ENCODE measurements around the gene SMARCA1.

Gene SMARCA1

GRCh38 chrX:129478516-129478915 is 44.8 kb downstream of the SMARCA1 start:
- Histone ChIP-seq H3K4me3 (ENCODE audit: low read depth, low read length) (no peak overlapping the region), H3K27ac (no peak overlapping the region), H3K36me3 (replicated peaks) (no peaks in the 10 kb centered on the region), H3K27me3 (replicated peaks) (no peaks in the 10 kb centered on the region)
- in situ Hi-C loops (cut with HindIII; ENCODE audit: low pct_ligation_motif_present, low sequenced_read_pairs), result no loop called here
- peak; percentile 13 for DNase-seq
- no peak for TF ChIP-seq CTCF (IDR thresholded peaks at IDR 0.05; ENCODE audit: low read depth, low read length, missing control alignments)

GRCh38 chrX:129472116-129472515 is 51.2 kb downstream of the SMARCA1 start:
- no peaks in the 10 kb centered on the region for H3K36me3 ChIP-seq (replicated peaks)
- H3K4me3 ChIP-seq (ENCODE audit: low read depth, low read length), result no peak overlapping the region
- no peak for TF ChIP-seq CTCF (IDR thresholded peaks at IDR 0.05; ENCODE audit: low read depth, low read length, missing control alignments)
- in situ Hi-C loops (cut with HindIII; ENCODE audit: low pct_ligation_motif_present, low sequenced_read_pairs), result no loop called here
- DNase-seq, result no peak
- no peak overlapping the region for H3K27ac ChIP-seq
- H3K27me3 ChIP-seq (replicated peaks), result no peaks in the 10 kb centered on the region

GRCh38 chrX:129462707-129463106 is 60.6 kb downstream of the SMARCA1 start:
- H3K27ac ChIP-seq, result no peak overlapping the region
- DNase-seq, result no peak
- H3K27me3 ChIP-seq (replicated peaks), result no peaks in the 10 kb centered on the region
- peak; percentile 1 for TF ChIP-seq CTCF (IDR thresholded peaks at IDR 0.05; ENCODE audit: low read depth, low read length, missing control alignments)
- in situ Hi-C loops (cut with HindIII; ENCODE audit: low pct_ligation_motif_present, low sequenced_read_pairs), result no loop called here
- H3K4me3 ChIP-seq (ENCODE audit: low read depth, low read length), result no peak overlapping the region
- peaks cover 8% of the 10 kb centered on the region for H3K36me3 ChIP-seq (replicated peaks)

GRCh38 chrX:129461801-129462456 is 61.4 kb downstream of the SMARCA1 start:
- Histone ChIP-seq H3K36me3 (replicated peaks) (peaks cover 8% of the 10 kb centered on the region), H3K27ac (no peak overlapping the region), H3K4me3 (ENCODE audit: low read depth, low read length) (no peak overlapping the region), H3K27me3 (replicated peaks) (no peaks in the 10 kb centered on the region)
- no peak for TF ChIP-seq CTCF (IDR thresholded peaks at IDR 0.05; ENCODE audit: low read depth, low read length, missing control alignments)
- DNase-seq, result no peak
- in situ Hi-C loops (cut with HindIII; ENCODE audit: low pct_ligation_motif_present, low sequenced_read_pairs), result no loop called here

- H3K27ac ChIP-seq, result no peak overlapping the region
- no peak overlapping the region for H3K4me3 ChIP-seq (ENCODE audit: low read depth, low read length)
- DNase-seq, result no peak
- H3K36me3 ChIP-seq (replicated peaks), result no peaks in the 10 kb centered on the region
- in situ Hi-C loops (cut with HindIII; ENCODE audit: low pct_ligation_motif_present, low sequenced_read_pairs), result no loop called here
- no peaks in the 10 kb centered on the region for H3K27me3 ChIP-seq (replicated peaks)
- TF ChIP-seq CTCF (IDR thresholded peaks at IDR 0.05; ENCODE audit: low read depth, low read length, missing control alignments), result no peak
Measured at GRCh38 chrX:129452523-129452922, 70.8 kb downstream of the SMARCA1 start.

GRCh38 chrX:129450123-129450522 is 73.2 kb downstream of the SMARCA1 start:
- Histone ChIP-seq H3K36me3 (replicated peaks) (no peaks in the 10 kb centered on the region), H3K4me3 (ENCODE audit: low read depth, low read length) (no peak overlapping the region), H3K27me3 (replicated peaks) (no peaks in the 10 kb centered on the region), H3K27ac (no peak overlapping the region)
- in situ Hi-C loops (cut with HindIII; ENCODE audit: low pct_ligation_motif_present, low sequenced_read_pairs), result no loop called here
- no peak for TF ChIP-seq CTCF (IDR thresholded peaks at IDR 0.05; ENCODE audit: low read depth, low read length, missing control alignments)
- DNase-seq, result no peak

Measured in brain microvascular endothelial cell (primary cell).